ENCODE results near the gene RNU1-4. TPM values are rescaled to one million over a fixed set of nuclear protein-coding genes. Genes with fewer than 3 reads are reported as not detected.
"Not testable (repeated sequence)": the region's sequence is repeated elsewhere in the genome, so short reads cannot be mapped to it uniquely, and the experiment has no call there.

RNU1-4 gene
- total and polyA plus RNA-seq, 2 of the 13 experiments (the other 11 are each of a cell fraction or from before 2014, with no cell fraction given) = under 0.01 to 11,018 TPM

DNA sequence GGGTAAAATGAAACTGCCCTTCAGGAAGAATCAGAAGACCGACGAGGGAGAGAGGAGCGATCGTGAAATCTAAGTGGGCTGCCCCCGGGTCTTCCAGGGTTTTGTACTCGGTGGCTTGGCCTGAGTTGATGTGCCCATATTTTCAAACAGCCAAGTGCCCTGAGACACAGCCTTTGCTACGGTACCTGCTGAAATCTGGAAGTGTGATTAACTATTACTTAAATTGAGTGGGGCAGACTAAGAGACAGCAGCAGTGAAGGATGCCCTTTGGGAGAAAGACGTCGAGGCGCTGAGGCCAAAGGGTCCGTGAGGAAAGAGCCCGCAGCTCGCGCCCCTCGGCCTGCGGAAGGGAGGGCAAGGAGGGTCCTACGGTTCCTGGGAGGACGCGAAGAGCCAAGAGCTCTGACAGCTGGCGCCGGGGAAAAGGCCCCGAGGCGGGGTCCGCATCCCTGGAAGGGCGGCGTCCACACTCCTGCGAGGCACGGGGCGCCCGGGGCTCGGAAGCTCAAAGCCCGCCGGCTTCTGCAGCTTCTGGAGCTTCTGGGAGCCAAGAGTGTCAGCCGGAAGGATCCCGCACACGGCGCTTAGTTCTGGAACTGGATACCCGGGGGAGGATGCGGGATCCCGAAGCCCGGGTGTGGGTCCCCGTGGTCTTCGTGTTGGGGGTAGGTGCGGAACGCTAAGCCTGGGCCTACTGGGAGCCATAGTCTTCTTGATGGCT lies 15.4 kb upstream of the RNU1-4 start (continued):
- TF ChIP-seq ZNF468 (CRISPR knock-in tag; IDR thresholded peaks at IDR 0.05) = no peak
- TF ChIP-seq ZNF510 (CRISPR knock-in tag; IDR thresholded peaks at IDR 0.05; ENCODE audit: low read depth) = no peak

DNA sequence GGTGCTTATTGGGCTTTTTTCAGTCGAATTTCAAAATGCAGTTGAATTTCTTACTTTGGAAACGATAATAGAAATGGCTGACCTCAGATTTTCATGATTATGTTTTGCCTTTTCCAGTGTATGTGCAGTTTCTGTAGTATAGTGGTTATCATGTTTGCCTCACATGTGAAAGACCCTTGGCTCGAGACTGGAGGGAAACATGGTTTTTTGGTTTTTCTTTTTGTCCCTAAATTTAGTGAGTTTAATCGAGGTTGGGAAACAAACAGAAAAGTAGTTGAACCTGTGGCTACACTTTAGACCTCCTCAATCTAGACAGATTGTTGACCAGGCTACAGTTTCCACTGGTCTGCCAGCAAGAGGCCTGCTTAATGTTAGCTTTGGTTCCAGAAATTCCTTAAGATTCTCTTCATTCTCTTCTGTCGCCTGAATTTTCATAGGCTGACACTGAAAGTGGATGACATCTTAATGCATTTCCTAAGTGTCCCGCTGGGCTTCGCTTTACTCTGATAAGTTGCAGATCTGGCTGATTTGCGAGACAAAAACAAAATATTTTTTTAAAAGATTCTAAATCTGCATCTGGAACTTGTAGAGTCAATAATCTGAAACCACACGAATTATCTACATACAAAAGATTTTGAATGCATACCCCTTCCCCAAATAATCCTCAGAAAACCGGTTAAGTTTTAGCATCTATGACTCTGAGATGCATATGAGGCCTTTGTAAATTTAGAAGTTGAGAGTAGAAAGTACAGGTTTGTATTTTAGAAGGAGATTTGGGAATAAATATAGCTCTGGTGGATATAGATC lies 14.7 kb upstream of the RNU1-4 start:
- H3K4me1 ChIP-seq (ENCODE audit: insufficient read depth, low read length); H3K4me2 ChIP-seq (ENCODE audit: low read depth, low read length); CTCF ChIA-PET (ENCODE audit: low intra/inter-chr PET ratio, low total read pairs); in situ Hi-C loops (cut with HindIII; ENCODE audit: extremely low pct_ligation_motif_present, low pct_unique_long_range_greater_than_20kb); H3K4me3 ChIP-seq (replicated peaks in 1 of 3; ENCODE audit: insufficient read depth in 1 of 3, low read depth in 2 of 3, low read length in 3 of 3); ATAC-seq; POLR2A ChIA-PET; FAIRE-seq; H3K27ac ChIP-seq (ENCODE audit: extremely low read length, insufficient read depth, low read length); intact Hi-C loops (cut with micrococcal nuclease; ENCODE audit: unreplicated experiment); H3K79me2 ChIP-seq (ENCODE audit: insufficient read depth, low read length); H3K9ac ChIP-seq (ENCODE audit: insufficient read depth, low read depth, low read length); H3K36me3 ChIP-seq (replicated peaks in 1 of 2; ENCODE audit: control insufficient read depth in 1 of 2, insufficient read depth in 2 of 2, low read length in 2 of 2); H4K20me1 ChIP-seq (ENCODE audit: insufficient read depth, low read length); BruUV-seq (replicated peaks); H2AFZ ChIP-seq (ENCODE audit: low read length); DNase-seq (ENCODE audit: low spot score); H3K9me3 ChIP-seq (ENCODE audit: low read length): not testable (repeated sequence)
- 37% methylated on average over 10 of the region's 10 CpGs for WGBS (ENCODE audit: low lambda C conversion rate)
- H3K27me3 ChIP-seq (ENCODE audit: control insufficient read depth in 1 of 2, insufficient read depth in 2 of 2, low read length in 2 of 2) = peaks cover 5 to 29% of the 10 kb centered on the region in 2 experiments; a peak in 4 of 5 replicates
